B cell (primary cell): Measurements from ENCODE around the gene KCTD4.

ENCODE experiments used
- EZH2 ChIP-seq: IDR thresholded peaks from 2 replicates; pipeline ENCODE4 v1.6.1; 2012; ENCODE audit warnings: borderline replicate concordance, low read depth, mild to moderate bottlenecking, moderate library complexity, low read length; ENCODE audit not compliant: insufficient read depth, poor library complexity, severe bottlenecking
- TF ChIP-seq, protein P1 (sequence below): fragments of 200-600 bp; IDR thresholded peaks from one replicate; pipeline ENCODE4 v1.8.0; 2022; ENCODE audit warnings: antibody characterized with exemption, mild to moderate bottlenecking

DNA sequence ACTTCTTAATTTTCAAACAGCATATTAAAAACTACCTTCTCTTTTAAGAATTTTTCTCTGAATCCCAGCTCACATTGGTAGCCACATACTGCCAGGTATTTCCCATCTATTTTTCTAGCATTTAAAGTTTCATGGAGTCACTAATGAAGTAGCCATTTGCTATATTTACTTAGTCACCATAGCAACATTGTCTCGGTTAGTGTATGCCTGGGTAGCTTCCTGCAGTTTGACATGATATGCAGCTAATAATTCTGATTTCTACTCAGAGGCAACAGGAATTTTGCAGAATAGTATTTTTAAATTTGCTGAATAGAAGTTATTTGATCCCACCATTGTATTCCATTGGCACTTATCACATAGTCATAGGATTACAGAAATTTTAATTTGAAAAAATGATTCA, 30.9 kb upstream of the KCTD4 start:
- TF ChIP-seq, protein P1, sequence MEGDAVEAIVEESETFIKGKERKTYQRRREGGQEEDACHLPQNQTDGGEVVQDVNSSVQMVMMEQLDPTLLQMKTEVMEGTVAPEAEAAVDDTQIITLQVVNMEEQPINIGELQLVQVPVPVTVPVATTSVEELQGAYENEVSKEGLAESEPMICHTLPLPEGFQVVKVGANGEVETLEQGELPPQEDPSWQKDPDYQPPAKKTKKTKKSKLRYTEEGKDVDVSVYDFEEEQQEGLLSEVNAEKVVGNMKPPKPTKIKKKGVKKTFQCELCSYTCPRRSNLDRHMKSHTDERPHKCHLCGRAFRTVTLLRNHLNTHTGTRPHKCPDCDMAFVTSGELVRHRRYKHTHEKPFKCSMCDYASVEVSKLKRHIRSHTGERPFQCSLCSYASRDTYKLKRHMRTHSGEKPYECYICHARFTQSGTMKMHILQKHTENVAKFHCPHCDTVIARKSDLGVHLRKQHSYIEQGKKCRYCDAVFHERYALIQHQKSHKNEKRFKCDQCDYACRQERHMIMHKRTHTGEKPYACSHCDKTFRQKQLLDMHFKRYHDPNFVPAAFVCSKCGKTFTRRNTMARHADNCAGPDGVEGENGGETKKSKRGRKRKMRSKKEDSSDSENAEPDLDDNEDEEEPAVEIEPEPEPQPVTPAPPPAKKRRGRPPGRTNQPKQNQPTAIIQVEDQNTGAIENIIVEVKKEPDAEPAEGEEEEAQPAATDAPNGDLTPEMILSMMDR, result no peak
- no peak for TF ChIP-seq EZH2
